ENCODE measurements around the gene HES6. TPM values are rescaled to one million over a fixed set of nuclear protein-coding genes. Genes with fewer than 3 reads are reported as not detected.
A peak's percentile ranks its signal among the peaks of the same experiment; 100 is the strongest.

HES6 gene
- polyA plus RNA-seq, 3 donors: 3.6 to 4.5 (median 4.2) TPM

DNA sequence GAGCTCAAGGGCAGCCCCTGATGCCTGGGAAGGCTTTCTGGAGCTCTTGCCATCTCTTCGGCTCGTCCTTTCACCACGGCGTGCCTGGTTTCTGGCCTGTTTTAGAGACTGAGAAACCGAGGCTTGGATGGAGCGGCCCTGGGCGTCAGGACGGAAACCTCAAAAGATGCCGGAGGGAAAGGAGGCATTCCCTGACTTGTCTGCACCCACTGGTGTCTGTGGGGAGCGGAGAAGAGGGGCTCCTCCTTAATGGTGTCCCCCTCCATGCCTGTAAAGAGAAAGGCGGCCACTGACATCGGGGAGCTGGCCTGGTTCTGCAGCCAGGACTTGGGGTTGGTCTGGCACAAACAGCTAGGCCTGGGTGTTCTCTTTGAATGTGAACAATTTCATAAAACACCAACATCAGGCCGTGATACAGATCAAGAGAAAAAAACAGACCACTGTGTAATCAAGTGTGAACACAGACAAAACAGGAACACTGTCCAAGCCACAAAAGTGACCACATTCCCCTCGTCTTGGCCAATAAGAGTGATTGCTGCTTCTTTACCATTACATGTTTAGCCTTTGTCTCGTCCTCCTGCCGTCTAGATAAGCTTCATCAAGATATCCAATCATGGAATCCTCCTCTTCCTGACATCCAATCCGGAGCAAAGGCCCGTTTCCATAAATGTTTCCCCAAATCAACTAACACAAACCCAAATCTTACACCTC is 35.7 kb downstream of the HES6 start:
- peak in 1 of 3 donors; percentile 45 for DNase-seq (ENCODE audit: low read depth in 3 of 3, low spot score in 2 of 3)

DNA sequence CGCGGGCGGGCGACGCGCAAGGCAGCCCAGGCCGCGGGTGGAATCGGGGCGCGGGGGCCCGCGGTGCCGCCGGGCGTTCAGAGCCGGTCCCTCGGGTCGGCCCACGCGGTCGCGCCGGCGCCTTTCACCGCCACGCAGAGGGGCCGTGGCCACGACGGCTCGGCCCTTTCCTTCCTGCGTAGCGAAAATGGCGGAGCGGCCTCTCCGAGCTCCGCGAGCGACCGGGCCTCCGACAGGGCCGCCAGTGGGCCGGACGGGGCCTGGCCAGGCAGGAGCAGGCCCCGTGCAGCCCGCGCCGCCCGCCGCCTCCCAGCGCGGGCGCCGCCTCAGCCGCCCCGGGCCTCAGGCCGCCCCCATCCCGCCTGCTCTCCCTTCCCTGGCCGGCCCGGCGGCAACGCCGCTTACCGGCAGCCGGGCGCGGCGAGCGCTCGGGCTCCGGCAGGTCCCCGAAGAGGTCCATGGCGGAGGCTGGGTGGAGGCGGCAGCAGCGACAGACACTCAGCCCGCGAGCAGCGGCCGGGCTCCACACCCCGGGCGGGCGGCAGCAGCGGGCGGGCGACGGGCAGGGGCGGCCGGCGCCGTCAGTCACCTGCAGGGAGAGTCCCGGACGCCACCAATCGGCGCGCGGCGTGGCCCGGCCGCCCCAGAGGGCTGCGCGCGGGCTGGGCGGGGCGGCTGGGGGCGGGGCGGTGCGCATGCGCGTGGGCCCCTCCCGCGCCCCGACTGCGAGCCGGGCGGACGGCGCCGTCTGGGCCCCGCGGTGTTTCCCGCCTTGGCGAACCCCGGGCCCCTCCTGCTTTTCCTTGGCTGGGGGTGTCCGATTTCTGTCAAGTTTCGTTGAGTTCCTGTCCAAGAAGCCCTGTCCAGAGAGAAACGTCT is 36.5 kb downstream of the HES6 start, which contains the start of gene ILKAP:
ILKAP (minus strand) TSS at position 602 of the 879 bp plus-strand sequence; CDS start at position 460, 142 bp downstream.
- peak; percentile 20 to 67 (median 67) for DNase-seq (ENCODE audit: low read depth in 3 of 3, low spot score in 2 of 3)

DNA sequence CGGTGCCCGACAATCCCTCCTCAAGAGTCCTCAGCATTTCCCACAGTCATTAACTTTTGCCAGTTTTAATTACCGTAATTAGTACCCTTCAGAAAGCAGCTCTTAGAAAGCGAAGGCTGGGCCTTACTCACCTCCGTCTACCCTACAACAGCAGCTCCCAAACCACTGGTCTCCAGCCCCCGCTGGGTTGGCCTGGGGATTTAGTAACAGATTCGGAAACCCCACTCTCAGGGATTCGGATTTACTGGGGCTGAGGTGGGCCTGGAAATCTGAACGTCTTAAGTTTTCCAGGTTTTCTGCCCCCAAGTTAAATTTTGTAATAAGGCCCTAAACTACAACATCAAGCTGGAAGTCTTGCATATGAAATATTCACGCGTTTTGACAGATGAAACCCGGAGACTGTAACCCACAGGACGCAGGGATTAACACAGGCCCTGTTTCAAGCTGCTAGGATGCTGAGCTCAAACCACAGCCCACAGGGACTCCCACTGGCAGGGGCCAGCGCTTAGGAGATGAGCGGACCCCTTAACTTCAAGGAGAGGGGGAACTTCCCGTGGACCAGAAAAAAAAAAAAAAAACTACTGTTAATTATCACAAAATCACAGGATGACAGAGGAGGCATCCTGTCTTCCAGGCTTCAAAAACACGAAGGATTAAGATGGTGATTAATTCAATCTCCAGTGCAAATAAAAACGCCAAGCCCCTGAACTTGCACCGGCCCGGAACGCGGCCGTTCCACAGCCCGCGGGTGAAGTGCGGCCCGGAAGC is 37.3 kb downstream of the HES6 start:
- no peak for DNase-seq (ENCODE audit: low read depth in 3 of 3, low spot score in 2 of 3)

DNA sequence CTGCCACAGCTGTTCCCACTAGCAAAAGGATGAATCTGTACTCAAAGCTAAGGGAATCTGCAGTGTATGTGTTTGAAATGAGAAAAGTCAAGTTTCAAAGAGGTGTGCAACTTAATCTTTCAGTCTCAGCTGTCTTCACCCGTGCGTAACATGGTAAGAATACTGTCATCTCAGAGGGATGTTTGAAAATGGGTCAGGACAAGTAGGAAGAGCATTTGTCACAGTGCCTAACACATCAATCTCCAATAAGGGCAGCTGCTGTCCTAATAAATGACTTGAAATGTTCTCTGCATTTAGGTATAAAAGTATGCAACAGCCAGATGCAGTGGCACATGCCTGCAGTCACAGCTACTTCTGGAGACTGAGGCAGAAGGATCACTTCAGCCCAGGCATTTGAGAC is 49.4 kb downstream of the HES6 start:
- no peak for DNase-seq (ENCODE audit: low read depth in 3 of 3, low spot score in 2 of 3)

Other genes with a start within 250 kb of the HES6 start
- 10 to 100 TPM; 21.1 to 30.3 (median 27.2) TPM for gene SCLY, start 179.0 kb downstream of the HES6 start, polyA plus RNA-seq (ENCODE audit: insufficient read length in 3 of 3)
- gene ESPNL, start 139.7 kb downstream of the HES6 start, polyA plus RNA-seq (ENCODE audit: insufficient read length in 3 of 3): 1 to 10 TPM in 2 of 3 donors, under 1 TPM in 1; 0.39 to 1.4 (median 1.3) TPM
- gene KLHL30, start 101.4 kb downstream of the HES6 start, polyA plus RNA-seq (ENCODE audit: insufficient read length in 3 of 3): under 1 TPM; 0.18 to 0.24 (median 0.22) TPM
- 1 to 10 TPM; 4.3 to 5.1 (median 4.9) TPM for gene ERFE, start 81.1 kb downstream of the HES6 start, polyA plus RNA-seq (ENCODE audit: insufficient read length in 3 of 3)
- gene ILKAP, start 36.3 kb downstream of the HES6 start, polyA plus RNA-seq (ENCODE audit: insufficient read length in 3 of 3): 10 to 100 TPM; 39.3 to 42.9 (median 42.4) TPM
- gene PER2, start 48.6 kb upstream of the HES6 start, polyA plus RNA-seq (ENCODE audit: insufficient read length in 3 of 3): 1 to 10 TPM; 5.1 to 6.0 (median 5.1) TPM
- gene TRAF3IP1, start 80.5 kb upstream of the HES6 start, polyA plus RNA-seq (ENCODE audit: insufficient read length in 3 of 3): 10 to 100 TPM; 19.7 to 22.8 (median 21.3) TPM
- 10 to 100 TPM; 27.3 to 33.2 (median 29.0) TPM for gene ASB1, start 186.9 kb upstream of the HES6 start, polyA plus RNA-seq (ENCODE audit: insufficient read length in 3 of 3)